Left colon (tissue), 2 donors: ENCODE measurements around the gene PMS1. TPM values are rescaled to one million over a fixed set of nuclear protein-coding genes. Genes with fewer than 3 reads are reported as not detected.

Experiments
- ATAC-seq: fragments of 200-7000 bp; cut with Tn5 transposase; one replicate; pipeline ENCODE4 v1.9.1; 2020; ENCODE audit warnings: mild to moderate bottlenecking, moderate library complexity
- DNase-seq, 2 donors: peaks; one replicate each; pipeline ENCODE4 v3.0.0-alpha.2; 2020
- intact Hi-C, 2 donors: fragments of 100-400 bp; cut with DNase I in 1 of 2; cut with micrococcal nuclease in 1 of 2; formaldehyde crosslinking; loops; one replicate each; pipeline versions ENCODE4 v1.11.2 to v1.14.0; 2022; cut with DNase I, micrococcal nuclease
- total RNA-seq, 2 donors: library from RNA; stranded (reverse); fragmentation: NEBNext Ultra II Directional; extraction: Animal tissue kit (Norgen Biotek cat#: 25700); gene quantifications; one replicate each; pipeline ENCODE4 v1.2.1, GENCODE V29; 2021
- donor health status: DM: no; HTN: no; CAD: no.
- donor health status: DM: yes; HTN: yes; CAD: no.

The PMS1 gene
- total RNA-seq, 2 donors from 2014 or later: 13.7 to 14.8 TPM

- ATAC-seq (no peak), DNase-seq (no peak)
- intact Hi-C loops: no loop called here
Observed at GRCh38 chr2:189896809-189897208, 112.6 kb downstream of the PMS1 start.

- intact Hi-C loops: no loop called here
- DNase-seq (no peak), ATAC-seq (no peak)
Observed at GRCh38 chr2:189899101-189899500, 114.9 kb downstream of the PMS1 start.

GRCh38 chr2:189900726-189901125 lies 116.5 kb downstream of the PMS1 start:
- no peak for ATAC-seq
- intact Hi-C loops: no loop called here
- no peak for DNase-seq

- no peak for DNase-seq
- intact Hi-C loops: no loop called here
- no peak for ATAC-seq
Observed at GRCh38 chr2:189901664-189902063, 117.4 kb downstream of the PMS1 start.

- no peak for DNase-seq
- no peak for ATAC-seq
- intact Hi-C loops: no loop called here
Observed at GRCh38 chr2:189913821-189914220, 129.6 kb downstream of the PMS1 start.

- intact Hi-C loops: no loop called here
- no peak for ATAC-seq
- no peak for DNase-seq
Observed at GRCh38 chr2:189916651-189917050, 132.4 kb downstream of the PMS1 start.

Other genes with a start within 250 kb of the PMS1 start
- 100 to 1,000 TPM; 135 to 245 TPM for gene SLC40A1, start 203.7 kb upstream of the PMS1 start, total RNA-seq
- 10 to 100 TPM; 18.5 to 19.2 TPM for gene ASNSD1, start 123.0 kb upstream of the PMS1 start, total RNA-seq
- gene ANKAR, start 109.8 kb upstream of the PMS1 start, total RNA-seq: 10 to 100 TPM in 1 of 2 donors, 1 to 10 TPM in 1; 7.6 to 10.6 TPM
- gene OSGEPL1, start 21.7 kb upstream of the PMS1 start, total RNA-seq: 1 to 10 TPM; 2.9 to 3.9 TPM
- 10 to 100 TPM; 40.4 to 46.6 TPM for gene ORMDL1, start 111 bp upstream of the PMS1 start, total RNA-seq